GM10266 (cell line): ENCODE results near the gene RBPJ.

ENCODE experiments used
- DNase-seq: peaks from one replicate; pipeline ENCODE4 v3.0.0; 2012; ENCODE audit errors: extremely low spot score
- CTCF ChIP-seq: IDR thresholded peaks from 2 replicates; pipeline ENCODE4 v1.5.1; 2012; ENCODE audit warnings: mild to moderate bottlenecking, low read depth; ENCODE audit not compliant: control insufficient read depth, insufficient read depth; ENCODE audit errors: missing control alignments

Gene RBPJ

DNA sequence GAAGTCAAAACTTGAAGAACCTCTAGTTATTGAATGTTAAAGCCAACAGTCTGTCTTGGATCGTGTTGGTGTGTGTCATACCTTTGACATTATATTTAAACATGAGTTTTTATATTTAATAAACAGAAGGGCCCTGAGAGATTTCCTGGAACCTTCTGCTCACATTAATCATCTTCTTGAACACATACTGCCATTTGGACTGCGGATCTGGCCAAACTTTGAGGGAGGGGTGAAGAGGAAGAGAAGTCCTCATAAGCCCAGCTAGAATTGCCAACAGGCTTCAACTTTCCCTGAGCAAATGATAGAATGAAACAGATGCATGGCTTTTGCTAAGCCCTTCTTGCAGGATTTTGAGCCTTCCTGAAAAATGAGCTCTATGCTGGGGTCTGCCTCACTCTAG lies 142.1 kb downstream of the RBPJ start:
- TF ChIP-seq CTCF: no peak
- DNase-seq: no peak

GRCh38 chr4:26463386-26463785 lies 142.6 kb downstream of the RBPJ start:
- no peak for TF ChIP-seq CTCF
- DNase-seq: no peak

DNA sequence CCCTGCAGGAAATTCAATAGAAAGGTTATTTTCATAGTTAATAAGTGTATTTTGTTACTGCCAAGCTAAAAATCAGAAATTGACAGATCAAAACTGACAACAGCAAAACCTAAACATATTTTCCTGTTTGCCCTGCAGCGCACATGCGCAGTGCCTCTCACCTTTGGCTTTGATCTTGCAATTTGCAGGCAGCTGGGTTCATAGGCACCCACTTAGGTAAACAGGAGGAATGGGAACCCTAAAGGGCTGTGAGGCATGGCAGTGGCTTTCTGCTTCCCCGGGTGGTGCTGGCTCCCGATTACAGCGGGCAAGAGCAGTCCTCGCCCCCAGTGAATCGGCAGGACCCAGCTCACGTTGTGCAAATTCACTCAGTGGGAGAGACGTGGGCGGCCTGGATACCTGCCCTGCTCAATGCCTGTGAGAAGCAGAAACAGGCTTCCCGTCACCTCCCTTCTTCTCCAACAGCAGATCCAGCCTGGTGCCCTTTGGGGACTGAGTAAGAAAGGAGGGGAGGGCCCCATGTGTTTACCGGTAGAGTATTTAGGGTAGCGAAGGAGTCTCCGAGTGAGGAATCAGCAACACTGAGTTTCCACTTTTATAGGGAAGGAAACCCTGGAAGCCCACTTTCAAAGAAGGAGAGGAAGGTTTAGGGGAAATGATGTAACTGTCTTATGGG lies 143.7 kb downstream of the RBPJ start:
- DNase-seq: no peak
- TF ChIP-seq CTCF: no peak

- no peak for DNase-seq
- TF ChIP-seq CTCF: no peak
These were observed 145.9 kb downstream of the RBPJ start for GRCh38 chr4:26466578-26467270.

GRCh38 chr4:26467724-26468123 lies 146.9 kb downstream of the RBPJ start:
- no peak for DNase-seq
- TF ChIP-seq CTCF: no peak

GRCh38 chr4:26468283-26468949 lies 147.6 kb downstream of the RBPJ start:
- no peak for TF ChIP-seq CTCF
- DNase-seq: no peak

GRCh38 chr4:26468977-26469376 lies 148.2 kb downstream of the RBPJ start:
- TF ChIP-seq CTCF: no peak

More at GRCh38 chr4:26468977-26469376, 148.2 kb downstream of the RBPJ start:
- DNase-seq: no peak
